Right renal cortex interstitium (tissue), 3 donors: ENCODE measurements around the gene CCDC102A. TPM values are rescaled to one million over a fixed set of nuclear protein-coding genes. Genes with fewer than 3 reads are reported as not detected.

Experiments
- DNase-seq, 3 donors: peaks; one replicate each; pipeline ENCODE4 v3.0.0-alpha.2; 2013; ENCODE audit warnings: low read depth in 3 of 3, low spot score in 2 of 3
- polyA plus RNA-seq, 3 donors: library from polyadenylated mRNA; unstranded; fragments of 120-200 nt; gene quantifications; one replicate each; pipeline ENCODE4 v1.2.1, GENCODE V29; 2013; ENCODE audit not compliant: insufficient read length in 3 of 3

The CCDC102A gene
- polyA plus RNA-seq, 3 donors, result 12.0 to 17.7 (median 14.3) TPM

DNA sequence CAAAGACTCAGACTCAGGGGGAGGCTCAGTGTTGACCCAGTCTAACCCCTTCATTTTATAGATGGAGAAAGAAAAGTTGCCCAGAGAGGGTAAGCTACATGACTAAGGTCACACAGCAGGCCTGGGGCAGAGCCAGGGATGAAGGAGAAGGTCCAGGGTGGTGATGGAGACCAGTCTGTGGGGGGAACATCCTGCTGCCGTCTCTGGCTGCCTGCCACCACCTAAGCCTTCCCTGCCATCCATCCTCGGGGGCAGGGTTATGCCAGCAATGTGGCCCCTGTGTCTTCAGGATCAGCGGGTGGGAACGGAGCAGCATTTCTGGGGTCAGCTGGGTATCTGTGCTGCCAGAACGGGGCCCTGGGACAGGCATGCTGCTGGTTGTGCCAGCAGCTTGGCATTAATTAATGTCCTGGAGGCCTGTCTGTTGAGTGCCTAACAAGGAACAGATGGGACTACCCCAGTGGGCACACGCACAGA is 55.6 kb downstream of the CCDC102A start:
- DNase-seq, result no peak

DNA sequence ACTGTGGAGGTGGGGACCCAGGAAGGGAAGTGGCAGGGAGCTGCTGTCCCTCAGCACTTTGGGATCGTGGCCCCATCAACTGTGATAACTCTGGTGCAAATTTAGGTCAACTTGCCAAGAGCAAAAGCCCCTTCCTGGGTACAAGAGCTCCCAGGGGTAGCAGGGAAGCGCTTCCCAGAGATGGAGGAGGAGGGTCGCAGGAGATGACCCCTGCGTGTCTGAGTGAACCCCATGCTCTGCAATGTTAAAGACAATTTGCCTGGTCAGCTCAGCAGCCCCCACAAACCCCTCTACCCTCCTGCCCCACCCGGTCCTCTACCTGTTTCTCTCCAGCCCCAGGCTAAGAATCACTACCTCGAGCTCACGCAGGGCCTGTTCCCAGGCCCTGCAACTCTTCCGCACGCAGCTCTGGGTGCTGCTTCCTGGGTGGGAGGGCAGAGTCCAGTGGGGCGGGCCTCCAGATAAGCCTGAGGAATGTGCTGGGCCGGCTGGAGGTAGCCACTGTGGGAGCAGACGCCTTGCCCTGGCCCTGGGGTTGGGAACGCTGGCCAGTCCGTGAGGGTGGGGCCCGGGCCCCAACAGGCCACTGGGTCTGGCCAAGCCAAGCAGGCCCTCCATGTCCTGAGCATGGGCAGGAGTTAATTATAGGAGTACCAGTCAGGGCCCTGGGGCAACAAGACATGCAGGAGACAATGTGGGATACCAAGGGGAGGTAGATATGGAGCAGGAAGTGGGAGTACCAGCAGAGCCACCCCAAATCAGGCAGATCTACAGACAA is 56.2 kb downstream of the CCDC102A start:
- no peak for DNase-seq

DNA sequence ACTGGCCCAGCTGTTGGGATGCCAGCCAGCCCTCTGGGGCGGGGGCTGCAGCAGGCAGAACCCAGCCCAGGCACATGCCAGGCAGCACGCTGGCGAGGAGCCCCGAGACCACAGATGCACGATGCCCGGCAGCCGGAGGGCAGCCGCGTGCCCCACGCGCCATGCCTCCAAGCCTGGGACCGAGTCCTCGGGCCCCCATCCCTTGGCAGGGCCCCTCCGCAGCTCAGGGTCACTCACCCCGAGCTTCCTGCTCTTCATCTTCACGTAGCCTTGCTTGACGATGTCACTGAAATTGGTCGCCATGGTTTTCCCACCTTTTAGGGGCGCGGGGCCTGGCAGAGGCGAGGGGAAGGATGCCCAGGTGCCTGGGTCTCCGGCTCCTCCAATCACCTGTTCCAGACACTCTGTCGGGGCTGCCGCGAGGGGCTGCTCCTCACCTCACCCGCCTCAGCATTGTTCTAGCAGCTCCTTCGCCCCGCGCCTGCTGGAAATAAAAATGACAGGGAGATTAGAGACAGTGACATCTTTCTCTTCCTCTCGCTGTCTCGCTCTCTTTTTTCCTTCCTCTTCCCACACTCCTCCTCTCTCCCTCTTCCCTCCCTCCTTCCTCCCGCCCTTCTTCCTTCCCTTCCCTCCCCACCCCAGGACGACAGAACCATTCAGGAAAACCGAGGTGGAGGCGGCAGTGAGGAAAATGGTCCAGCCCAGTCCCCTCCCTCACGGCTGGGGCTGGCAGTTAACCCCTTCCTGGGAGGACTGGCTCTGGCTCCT is 57.0 kb downstream of the CCDC102A start:
- no peak for DNase-seq

DNA sequence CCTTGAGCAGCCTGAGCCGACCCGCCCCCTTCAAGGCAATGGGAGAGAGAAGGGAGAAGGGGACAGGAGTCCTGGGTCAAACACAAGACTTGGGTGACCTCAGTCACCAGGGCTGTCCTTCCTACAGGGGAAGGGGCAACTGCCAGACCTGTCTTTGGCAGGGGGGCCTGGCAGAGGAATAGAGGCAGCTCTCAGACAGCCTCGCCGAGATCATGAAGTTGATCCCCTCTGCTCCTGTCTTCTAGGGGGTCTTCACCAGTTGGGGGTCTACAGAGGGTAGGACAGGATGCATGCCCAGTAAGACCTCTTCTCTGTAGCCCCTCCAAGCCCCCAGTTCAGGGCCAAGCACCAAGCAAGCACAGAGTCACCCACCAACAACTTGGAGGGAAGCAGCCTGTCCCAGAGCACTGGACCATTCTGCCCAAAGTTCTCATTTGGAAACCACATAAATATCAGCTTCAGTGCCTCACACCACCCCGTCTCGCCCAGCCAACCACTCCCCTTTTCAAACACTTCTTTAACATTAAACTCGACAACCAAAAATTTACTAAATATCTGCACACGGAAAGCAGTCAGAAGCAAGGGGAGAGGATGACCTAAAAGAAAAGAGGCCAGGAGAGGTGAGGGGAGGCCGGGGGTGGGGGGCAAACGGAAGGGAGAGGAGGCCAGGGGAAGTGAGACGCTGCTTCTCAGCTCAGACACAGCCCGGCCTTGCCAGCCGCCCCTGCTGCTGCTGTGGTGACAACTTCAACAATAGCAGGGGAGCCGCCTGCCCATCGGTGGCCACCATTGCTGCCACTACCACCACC is 57.8 kb downstream of the CCDC102A start:
- no peak for DNase-seq

DNA sequence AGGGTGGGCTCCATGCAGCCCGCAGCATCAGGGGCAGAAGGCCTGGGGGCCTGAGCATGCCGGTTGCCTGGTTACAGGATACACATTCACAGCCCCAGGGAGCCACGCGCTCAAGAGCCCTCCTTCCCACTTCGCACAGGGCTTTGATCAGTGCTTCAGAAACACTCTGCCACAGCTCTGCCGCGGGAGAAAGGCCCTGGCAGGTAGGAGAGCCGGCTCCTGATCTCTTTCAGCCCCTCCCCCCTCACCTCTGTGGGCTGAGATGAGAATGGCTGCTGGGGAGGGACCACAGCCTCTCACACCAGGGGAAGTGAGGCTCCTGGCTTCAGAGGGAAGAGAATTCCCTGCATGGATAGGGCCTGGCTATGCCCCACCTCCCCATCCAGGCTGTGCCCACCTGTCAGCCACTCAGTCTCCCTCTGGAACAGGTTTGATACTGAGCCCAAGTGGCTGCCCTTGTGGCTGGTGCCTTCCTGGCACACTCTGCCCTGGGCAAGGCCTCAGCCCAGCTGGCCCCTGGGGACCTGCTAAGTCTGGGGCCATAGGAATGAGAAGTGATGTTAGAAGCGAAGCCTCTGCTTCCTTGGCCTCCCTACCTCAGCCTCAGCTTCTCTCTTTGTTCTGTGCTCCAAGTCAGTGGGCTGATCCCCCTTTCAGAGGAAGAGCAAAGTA is 58.7 kb downstream of the CCDC102A start:
- no peak for DNase-seq

DNA sequence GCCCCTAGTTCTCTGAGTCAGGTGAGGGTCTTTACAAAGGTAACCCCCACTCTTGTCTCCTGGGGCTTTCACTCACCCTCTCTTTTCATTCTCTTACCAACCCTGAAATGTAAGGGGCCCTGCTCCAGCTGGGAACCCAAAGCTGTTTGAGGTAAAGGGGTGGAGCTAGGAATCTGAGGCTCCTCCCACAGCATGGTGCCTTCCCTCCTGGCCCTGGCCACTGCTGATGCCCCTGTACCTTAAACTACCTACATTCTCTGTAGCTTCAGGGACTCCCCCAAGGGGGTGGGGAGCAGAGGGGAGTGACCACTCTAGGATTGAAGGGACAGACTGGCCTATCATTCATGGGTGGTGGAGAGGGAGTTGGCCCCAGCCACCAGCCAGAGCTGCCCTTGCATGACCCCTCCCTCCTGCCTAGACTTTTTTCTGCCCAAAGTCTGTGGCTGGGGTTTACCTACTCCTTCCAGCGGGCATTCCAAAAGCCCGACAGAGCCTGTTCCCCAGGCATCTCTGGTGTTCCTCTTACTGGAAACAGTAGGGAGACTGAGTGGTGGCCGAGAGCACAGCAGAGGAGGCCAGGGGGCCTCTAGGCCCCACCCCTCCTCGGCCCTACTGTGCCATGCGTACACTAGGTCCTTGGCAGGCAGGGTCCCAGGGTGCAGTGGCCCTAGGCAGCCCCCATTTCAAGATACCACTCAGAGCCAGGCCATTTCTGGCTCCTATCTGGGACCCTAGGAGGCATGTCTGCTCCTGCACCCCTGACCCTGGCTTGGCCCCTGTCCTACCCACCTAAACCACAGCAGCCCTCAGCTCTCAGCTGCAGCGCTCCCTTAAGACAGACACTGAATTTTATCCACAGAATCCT is 59.6 kb downstream of the CCDC102A start:
- DNase-seq, result no peak

DNA sequence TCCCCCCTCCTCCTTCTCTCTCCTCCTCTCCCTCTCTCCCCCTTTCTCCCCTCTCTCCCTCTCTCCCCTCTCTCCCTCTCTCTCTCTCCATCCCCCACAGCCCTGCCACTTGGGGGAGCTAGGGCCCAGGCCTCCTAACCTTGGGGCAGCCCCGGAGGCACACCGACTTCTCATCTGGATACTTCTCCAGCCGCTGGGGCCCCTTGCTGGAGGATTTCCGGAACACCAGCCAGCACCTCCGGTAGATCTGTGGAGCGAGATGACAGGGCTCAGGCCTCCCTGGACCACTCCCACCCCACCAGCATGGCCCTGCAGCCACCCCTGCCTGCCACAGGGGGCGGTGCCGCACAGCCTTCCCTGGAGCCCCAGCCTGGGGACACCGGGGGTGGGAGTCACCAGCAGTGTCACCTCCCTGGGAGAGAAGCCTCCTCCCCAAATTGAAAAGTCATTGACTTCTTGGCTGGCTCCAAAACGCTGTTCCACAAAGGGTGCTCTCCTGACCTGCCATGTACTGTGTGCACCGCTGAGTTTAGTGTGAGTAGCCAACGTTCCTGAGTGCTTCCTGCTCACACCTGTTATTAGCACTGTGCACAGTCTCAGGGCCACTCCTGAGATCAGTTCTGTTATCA is 60.5 kb downstream of the CCDC102A start:
- DNase-seq, result no peak

DNA sequence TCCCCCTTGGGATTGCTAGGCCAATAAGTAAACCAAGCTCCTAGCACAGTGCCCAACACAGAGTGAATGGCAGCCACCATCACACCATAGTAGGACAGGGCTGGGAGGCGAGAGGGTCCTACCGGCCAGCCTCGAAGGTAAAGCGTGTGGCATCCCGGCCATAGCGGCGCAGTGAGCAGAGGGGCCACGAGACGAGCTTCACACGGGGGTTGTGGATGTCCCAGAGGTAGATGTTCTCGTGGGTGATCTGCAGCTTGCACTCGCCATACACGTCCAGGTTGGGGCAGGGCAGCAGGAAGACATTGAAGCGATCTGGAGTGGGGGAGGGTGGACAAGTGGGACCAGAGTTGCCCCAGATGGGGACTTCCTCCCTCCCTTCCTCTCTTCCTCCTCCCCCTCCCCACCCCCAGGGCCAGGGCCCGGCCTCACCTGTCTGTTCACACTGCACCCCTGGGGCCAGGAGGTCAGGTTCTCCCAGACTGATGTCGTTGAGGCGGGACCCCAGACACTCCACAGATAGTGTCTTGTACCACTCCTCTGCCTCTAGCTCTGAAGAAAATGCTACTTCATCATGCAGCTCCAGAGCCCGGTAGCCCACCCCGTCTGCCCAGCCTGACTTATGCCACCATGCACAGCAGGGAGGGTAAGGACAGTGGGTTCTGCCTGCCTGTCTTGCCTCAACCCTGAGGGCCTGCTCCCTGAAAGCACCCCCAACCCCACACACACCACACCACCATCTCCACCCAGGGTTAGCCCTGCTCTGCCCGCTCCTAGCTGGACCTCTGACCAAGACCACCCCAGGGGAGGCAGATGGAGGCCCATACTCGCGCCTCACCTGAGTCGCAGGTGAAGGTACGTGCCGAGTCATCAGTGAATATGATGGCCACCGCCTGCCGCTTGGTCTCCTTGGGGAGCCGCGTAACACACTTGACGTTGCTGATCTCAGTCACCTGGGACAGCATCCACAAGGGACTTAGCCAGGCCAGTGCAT is 61.4 kb downstream of the CCDC102A start:
- no peak for DNase-seq

DNA sequence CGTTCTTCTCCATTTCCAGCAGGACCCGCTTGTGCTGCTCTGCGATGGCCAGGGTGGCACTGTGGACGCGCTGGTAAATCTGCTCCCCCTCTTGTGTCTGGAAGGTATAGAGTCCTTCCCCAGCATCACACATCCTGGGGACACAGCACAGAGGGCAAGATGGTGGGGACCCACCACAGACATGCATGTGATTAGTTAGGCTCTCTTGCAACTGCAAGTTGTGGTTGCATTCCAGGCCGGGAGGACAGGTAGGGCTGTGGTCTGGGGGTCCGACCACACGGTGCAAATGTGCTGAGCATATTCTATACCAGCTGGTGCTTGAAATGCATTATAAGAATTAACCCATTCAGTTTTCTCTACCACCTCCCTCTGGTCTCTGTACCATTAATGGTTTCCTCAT is 62.5 kb downstream of the CCDC102A start:
- no peak for DNase-seq

DNA sequence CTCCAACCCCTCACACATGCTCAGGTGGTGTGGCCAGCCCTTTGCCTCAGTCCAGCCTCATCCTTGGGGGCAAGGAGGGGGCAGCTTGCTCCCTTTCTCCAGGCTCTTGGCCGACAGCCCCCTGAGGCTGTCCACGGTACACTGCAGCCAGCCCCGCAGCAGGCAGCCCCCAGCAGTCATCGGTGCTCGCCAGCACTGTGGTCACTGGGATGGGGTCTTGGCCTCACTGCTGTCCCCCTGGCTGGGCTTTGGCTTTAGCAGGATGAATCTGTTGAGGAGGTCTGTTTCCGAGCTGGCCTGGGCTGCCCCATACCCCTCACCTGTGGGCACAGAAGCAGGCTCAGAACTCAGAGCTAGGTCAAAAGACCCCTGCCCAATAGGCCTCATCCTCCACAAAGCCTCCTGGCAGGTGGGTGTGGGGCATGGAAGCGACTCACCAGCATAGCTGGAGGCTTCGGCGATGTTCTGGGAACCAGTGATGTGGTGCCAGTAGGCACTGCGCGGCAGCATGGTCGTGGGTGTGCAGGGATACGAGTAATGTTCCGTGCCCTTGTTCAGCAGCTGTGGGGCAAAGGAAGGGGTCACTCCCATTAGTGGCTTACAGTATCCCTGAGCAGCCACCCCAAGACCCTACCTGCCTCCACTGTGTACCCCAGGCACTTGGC is 63.1 kb downstream of the CCDC102A start:
- DNase-seq, result no peak

DNA sequence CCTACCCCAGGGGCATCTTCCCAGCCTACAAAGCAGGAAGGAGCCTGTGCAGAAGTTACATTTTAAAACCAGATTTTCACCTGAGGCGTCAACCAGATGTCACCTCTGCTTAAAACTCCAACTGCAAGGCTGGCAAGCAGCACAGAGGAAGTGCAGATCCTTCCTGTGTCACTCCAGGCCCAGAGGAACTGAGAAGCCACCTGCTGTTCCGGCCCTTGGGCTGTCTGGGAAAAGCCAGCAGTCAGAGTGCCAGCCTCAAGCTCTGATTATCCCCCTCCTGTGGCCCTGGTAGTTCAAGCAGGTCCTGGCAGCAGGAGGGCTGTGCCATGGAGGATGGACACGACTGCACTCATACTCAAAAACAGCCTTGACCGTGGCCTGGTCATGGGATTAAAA is 63.7 kb downstream of the CCDC102A start:
- DNase-seq, result no peak

DNA sequence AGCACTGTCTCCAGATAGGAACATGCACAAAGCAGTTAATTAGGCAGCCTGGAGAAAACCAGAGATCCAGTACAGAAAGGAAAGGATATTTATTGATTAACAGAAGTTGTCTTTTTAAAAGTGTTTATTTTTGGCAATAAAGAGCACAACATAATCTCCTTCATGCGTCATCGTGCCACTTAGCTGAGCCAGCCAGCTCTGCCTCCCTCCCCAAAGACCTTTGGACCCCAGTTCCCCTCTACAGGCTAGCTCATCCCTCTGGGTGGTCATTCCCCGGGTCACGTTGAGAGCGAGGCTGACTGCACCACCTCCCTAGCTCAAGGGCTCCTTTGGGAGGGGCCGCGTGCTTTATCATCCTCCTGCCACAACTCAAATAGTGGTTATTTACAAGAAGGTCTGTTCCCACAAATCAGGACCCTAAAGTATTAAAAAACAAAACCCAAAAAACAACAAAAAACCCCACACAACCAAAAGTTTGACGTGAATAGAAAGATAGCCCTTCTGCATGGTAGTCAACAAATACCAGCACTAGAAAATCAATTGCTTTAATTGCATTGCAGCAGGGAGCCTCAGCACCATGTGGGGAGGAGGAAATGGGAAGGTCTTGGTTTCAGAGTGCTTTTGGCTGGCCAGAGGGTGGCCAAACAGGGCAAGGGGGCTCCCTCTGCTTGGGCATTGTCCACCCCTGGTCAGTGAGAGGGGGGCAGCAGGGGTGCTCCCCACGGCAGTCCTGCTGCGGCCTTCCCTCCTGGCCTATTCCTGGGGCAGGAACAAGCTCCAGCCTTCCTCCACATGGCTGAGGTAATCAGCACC is 64.3 kb downstream of the CCDC102A start:
- DNase-seq, result no peak

DNA sequence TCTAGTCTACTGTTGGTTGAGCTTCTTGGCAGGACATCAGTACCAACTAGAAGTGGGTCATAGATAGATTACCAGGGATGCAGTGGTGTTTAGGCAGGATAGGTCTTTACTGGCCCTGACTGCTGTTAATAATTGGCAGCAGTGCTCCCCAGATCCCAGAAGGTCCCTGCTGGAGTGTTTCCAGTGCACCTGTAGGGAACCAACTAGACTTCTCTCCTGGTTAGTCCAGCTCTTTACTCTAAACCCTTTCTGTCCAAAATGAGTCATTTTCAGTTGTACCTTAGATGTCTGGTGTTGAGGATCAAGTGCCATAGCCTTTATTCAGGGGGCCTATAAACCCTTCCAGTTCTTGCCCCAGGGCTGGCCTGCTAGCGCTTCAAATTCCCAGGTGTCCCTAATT is 65.2 kb downstream of the CCDC102A start:
- DNase-seq, result no peak

DNA sequence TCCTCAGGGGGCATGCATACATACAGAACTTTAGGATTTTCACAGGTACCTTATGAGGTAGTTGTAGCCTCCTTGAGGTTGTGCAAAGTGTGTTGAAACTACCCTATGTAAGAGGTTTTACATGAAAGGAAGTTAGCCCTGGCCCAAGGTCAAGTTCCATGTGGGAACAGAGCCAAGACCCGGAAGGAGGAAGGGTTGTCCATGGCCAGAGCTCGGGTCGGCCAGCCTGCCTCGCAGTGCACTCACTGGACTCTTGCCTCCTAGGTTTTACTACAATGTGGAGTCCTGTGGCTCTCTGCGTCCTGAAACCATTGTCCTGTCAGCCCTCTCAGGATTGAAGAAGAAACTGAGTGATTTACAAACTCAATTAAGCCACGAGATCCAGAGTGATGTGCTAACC is 65.7 kb downstream of the CCDC102A start:
- no peak for DNase-seq

DNA sequence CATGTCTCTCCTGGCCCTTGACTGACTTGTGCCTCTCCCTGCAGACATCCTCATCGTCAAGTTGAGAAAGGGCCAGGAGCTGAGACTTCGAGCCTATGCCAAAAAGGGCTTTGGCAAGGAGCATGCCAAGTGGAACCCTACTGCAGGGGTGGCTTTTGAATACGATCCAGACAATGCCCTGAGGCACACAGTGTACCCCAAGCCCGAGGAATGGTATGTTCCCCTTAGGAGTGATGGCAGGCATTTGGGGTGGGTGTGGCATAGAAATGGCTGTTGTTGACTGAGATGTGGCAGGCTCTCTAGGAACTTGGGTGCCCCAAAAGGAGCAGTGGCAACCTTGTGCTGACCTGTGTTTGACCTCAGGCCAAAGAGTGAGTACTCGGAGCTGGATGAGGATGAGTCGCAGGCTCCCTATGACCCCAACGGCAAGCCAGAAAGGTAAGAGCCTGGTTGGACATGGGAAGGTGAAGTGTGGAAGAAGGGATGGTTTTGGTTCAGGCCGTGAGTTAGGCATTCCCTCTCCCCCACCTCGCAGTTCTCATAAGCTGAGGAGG is 66.4 kb downstream of the CCDC102A start:
- no peak for DNase-seq

DNA sequence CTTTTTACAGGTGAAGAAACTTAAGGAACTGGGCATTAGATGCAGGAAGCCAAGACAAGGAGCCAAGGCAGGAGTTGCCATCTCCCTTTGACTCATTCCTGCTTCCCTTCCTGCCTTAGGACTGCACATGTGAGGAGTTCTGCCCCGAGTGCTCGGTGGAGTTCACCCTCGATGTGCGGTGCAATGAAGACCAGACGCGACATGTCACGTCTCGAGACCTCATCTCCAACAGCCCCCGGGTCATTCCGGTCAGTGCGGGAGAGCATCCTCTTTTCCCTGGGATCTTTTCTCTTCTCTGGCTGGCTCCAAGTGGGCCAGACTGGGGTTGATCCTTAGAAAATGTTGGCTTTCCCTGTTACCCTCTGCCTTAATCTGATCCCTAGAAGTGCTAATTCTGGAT is 67.3 kb downstream of the CCDC102A start:
- no peak for DNase-seq
